Measurements from ENCODE around the gene CREBRF. TPM values are rescaled to one million over a fixed set of nuclear protein-coding genes. Genes with fewer than 3 reads are reported as not detected.
"Not testable (repeated sequence)": the region's sequence is repeated elsewhere in the genome, so short reads cannot be mapped to it uniquely, and the experiment has no call there.

Gene CREBRF
- total and polyA plus RNA-seq, 5 experiments from 2014 or later: 52.6 to 111 (median 61.6) TPM

DNA sequence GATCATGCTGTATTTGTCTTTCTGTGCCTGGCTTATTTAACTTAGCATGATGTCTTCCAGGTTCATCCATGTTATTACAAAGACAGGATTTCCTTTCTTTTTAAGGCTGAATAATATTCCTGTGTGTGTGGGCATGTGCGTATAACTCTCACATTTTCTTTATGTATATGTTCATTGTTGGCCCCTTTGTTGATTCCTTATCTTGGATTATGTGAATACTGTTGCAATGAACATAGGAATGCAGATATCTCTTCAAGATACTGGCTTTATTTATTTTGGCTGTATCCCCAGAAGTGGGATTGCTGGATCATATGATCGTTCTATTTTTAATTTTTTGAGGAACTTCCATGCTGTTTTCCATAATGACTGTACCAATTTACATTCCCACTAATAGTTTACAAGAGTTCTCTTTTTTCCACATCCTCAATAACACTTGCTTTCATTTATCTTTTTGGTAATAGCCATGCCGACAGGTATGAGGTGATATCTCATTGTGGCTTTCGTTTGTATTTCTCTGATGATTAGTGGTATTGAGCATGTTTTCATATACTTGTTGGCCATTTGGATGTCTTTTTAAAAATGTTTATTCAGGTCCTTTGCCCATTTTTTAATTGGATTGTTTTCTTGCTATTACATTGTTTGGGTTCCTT is 38.0 kb downstream of the CREBRF start:
- H3K27ac Mint-ChIP-seq: peak overlapping the region in 3 of 10 donors; percentile 5 to 74 (median 72)
- no peak overlapping the region for H3K4me3 Mint-ChIP-seq
- H3K36me3 Mint-ChIP-seq: peaks cover 0 to 52% (median 12%) of the 10 kb centered on the region in 3 donors
- DNase-seq: no peak
- no peak for ATAC-seq
- POLR2A ChIA-PET: no interaction called here
- H3K27me3 Mint-ChIP-seq: no peaks in the 10 kb centered on the region
- H3K9me3 Mint-ChIP-seq: no peaks in the 10 kb centered on the region
- H3K4me1 Mint-ChIP-seq: peaks cover 29 to 58% (median 52%) of the 10 kb centered on the region in 4 donors

DNA sequence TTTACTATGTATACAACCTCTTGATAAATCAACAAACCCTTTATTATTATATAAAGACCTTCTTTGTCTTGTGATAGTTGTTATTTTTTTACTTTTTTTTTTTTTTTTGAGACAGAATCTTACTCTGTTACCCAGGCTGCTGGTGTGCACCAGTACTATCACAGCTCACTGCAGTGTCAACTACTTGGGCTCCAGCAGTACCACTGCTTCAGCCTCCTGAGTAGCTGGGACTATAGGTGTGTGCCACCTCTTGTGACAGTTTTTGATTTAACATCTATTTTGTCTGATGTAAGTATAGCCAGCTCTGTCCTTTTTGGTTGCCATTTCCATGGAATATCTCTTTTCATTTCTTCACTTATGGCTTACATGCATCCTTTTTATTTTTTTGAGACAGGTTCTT is 42.6 kb downstream of the CREBRF start:
- POLR2A ChIA-PET: interaction anchor here (0.6 to 1.4 kb wide), 3 partner anchors 64 to 115 kb away, joined by 3 read pairs; partner anchors contain the start of gene ATP6V0E1
- peak overlapping the region; percentile 0 to 70 (median 10) for H3K27ac Mint-ChIP-seq
- H3K4me1 Mint-ChIP-seq: peaks cover 28 to 70% (median 63%) of the 10 kb centered on the region in 4 donors
- H3K36me3 Mint-ChIP-seq: peaks cover 6 to 33% (median 26%) of the 10 kb centered on the region in 3 donors
- H3K9me3 Mint-ChIP-seq: peaks cover 0 to 9% (median 4%) of the 10 kb centered on the region in 9 donors
- peak; percentile 57 to 60 for ATAC-seq
- peak overlapping the region in 7 of 10 donors; percentile 2 to 70 (median 29) for H3K4me3 Mint-ChIP-seq
- no peak for DNase-seq
- no peaks in the 10 kb centered on the region for H3K27me3 Mint-ChIP-seq

DNA sequence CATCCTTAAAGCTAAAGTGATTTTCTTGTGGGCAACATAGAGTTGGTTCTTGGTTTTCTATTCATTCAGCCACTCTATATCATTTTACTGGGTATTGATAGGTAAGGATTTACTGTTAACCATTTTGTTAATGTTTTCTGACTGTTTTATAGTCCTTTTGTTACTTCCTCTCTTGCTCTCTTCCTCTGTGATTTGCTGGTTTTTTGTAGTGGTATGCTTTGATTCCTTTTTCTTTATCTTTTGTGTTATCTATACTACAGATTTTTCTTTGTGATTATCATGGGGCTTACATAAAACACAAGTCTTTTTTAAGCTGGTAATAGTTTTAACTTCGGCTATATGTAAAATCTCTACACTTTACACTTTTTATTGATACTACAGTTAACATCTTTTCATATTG is 43.3 kb downstream of the CREBRF start:
- DNase-seq: peak in 3 of 10 donors; percentile 13 to 47 (median 36)
- H3K9me3 Mint-ChIP-seq: peaks cover 0 to 9% (median 4%) of the 10 kb centered on the region in 9 donors
- peaks cover 22 to 70% (median 62%) of the 10 kb centered on the region in 4 donors for H3K4me1 Mint-ChIP-seq
- peaks cover 6 to 33% (median 26%) of the 10 kb centered on the region in 3 donors for H3K36me3 Mint-ChIP-seq
- peak; percentile 72 to 73 for ATAC-seq
- H3K4me3 Mint-ChIP-seq: peak overlapping the region in 9 of 10 donors; percentile 2 to 70 (median 29)
- H3K27me3 Mint-ChIP-seq: no peaks in the 10 kb centered on the region
- POLR2A ChIA-PET: interaction anchor here (0.6 to 1.4 kb wide), 6 partner anchors 16 to 116 kb away, joined by 3 to 4 read pairs (median 3); partner anchors contain the start of gene ATP6V0E1
- peak overlapping the region in 9 of 10 donors; percentile 0 to 70 (median 26) for H3K27ac Mint-ChIP-seq

DNA sequence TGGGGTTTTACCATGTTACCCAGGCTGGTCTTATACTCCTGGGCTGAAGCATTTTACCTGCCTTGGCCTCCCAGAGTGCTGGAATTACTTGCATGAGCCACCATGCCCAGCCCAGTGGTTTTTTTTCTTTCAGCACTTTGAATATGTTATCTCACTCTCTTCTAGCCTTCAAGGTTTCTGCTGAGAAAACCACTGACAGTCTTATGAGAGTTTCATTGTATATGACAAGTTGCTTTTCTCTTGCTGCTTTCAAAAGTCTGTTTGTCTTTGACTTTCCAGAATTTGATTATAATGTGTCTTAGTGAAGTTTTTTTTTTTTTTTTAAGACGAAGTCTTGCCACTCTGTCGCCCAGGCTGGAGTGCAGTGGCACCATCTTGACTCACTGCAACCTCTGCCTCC is 45.1 kb downstream of the CREBRF start:
- Mint-ChIP-seq H3K4me3 (no peak overlapping the region), H3K4me1 (peaks cover 24 to 77% (median 62%) of the 10 kb centered on the region in 4 donors), H3K27me3 (no peaks in the 10 kb centered on the region), H3K27ac (no peak overlapping the region), H3K36me3 (peaks cover 6 to 30% (median 19%) of the 10 kb centered on the region in 3 donors), H3K9me3 (peaks cover 0 to 9% (median 4%) of the 10 kb centered on the region in 9 donors)
- no peak for ATAC-seq
- DNase-seq: no peak
- POLR2A ChIA-PET: interaction anchor here (1.1 kb wide), 1 partner anchor 117 kb away, joined by 4 read pairs; the partner anchor contains the start of gene ATP6V0E1

DNA sequence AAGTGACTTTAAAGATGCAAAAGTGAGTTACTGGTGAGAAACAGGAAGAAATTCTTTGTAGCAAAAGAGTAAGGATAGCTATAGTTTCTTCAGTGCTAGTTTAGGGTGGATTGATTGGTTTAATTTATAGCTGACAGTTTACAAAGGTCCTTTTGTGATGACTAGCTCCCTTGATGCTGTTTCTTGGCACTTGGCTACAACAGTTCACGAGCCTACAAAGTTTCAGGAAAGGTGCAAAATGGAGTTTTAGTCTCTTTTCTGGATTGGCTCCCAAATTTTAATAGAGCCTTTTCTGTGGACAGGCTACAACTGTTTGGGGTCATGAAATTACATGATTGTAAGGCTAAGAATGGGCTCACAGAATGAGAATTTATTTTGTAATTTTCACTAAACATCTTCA is 47.3 kb downstream of the CREBRF start:
- H3K27ac Mint-ChIP-seq: no peak overlapping the region
- H3K4me1 Mint-ChIP-seq: peaks cover 14 to 61% (median 42%) of the 10 kb centered on the region in 4 donors
- no peak overlapping the region for H3K4me3 Mint-ChIP-seq
- peaks cover 6 to 33% (median 17%) of the 10 kb centered on the region in 3 donors for H3K36me3 Mint-ChIP-seq
- DNase-seq (no peak), ATAC-seq (no peak)
- POLR2A ChIA-PET: no interaction called here
- H3K9me3 Mint-ChIP-seq: peaks cover 0 to 9% (median 4%) of the 10 kb centered on the region in 9 donors
- H3K27me3 Mint-ChIP-seq: no peaks in the 10 kb centered on the region

DNA sequence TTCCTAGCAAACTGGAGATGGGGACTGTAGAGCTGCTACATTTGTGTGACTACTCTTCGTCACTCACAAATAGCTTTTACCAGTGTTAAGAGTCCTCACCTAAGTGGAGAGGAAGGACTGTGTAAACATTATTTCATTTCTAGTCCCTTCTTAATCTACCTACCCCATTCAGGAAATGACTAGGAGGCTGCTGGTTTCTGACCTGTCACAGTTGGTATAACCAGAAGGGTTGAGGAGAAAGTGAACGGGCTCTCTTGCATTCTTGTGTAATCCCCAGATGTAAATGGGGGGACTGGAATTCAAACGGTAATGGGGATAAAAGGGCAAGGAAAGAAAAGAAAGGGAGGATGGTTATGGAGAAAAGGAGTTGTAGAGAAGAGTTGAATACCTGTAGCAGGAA is 52.8 kb downstream of the CREBRF start:
- Mint-ChIP-seq H3K27me3 (no peaks in the 10 kb centered on the region), H3K9me3 (no peaks in the 10 kb centered on the region), H3K36me3 (peaks cover 0 to 72% (median 14%) of the 10 kb centered on the region in 3 donors), H3K4me1 (peaks cover 6 to 16% (median 10%) of the 10 kb centered on the region in 4 donors), H3K4me3 (no peak overlapping the region), H3K27ac (peak overlapping the region in 3 of 10 donors; percentile 9 to 66 (median 41))
- POLR2A ChIA-PET: no interaction called here
- no peak for DNase-seq
- no peak for ATAC-seq

DNA sequence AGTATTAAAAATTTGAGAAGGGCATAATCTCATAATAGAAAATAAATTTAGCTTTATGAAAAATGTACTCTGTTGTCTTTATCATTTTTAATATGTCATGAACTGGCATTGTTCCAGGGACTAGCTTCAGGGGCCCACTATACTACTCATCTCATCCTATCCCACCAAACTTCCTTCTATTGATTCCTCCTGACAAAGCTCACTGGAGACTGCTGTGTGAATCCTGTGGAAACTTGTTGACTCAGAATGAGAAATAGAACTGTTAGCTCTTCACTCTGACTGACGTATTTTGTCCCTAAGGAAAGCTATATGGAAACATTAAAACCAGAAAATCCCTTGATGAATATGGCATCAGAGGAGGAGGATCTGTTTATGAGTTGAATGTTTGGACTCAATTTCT is 58.4 kb downstream of the CREBRF start:
- H3K27ac Mint-ChIP-seq: peak overlapping the region in 2 of 10 donors; percentile 17 to 52
- DNase-seq: no peak
- ATAC-seq: no peak
- H3K4me3 Mint-ChIP-seq: no peak overlapping the region
- peaks cover 13 to 93% (median 40%) of the 10 kb centered on the region in 3 donors for H3K36me3 Mint-ChIP-seq
- POLR2A ChIA-PET: no interaction called here
- H3K9me3 Mint-ChIP-seq: peaks cover 0 to 7% (median 2%) of the 10 kb centered on the region in 9 donors
- peaks cover 0 to 2% (median 0%) of the 10 kb centered on the region in 4 donors for H3K4me1 Mint-ChIP-seq
- no peaks in the 10 kb centered on the region for H3K27me3 Mint-ChIP-seq

DNA sequence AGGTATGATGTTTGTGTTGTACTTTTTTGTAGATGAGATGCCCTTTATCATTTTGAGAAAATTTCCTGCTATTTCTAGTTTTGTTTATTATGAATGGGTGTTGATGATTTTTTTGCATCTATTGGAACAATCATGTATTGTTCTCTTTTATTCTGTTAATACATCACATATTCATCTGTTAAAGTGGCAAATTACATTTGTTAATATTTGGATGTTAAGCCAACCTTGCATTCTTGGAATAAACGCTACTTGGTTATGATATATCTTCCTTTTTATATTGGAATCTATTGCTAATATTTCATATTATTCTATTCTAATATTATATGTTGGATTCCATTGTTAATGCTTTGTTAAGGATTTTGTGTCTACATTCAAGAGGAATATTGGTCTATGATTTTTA is 63.6 kb downstream of the CREBRF start:
- DNase-seq: no peak
- no peak overlapping the region for H3K27ac Mint-ChIP-seq
- ATAC-seq: no peak
- H3K36me3 Mint-ChIP-seq: peaks cover 14 to 88% (median 52%) of the 10 kb centered on the region in 3 donors
- no peaks in the 10 kb centered on the region for H3K27me3 Mint-ChIP-seq
- H3K4me3 Mint-ChIP-seq: no peak overlapping the region
- POLR2A ChIA-PET: no interaction called here
- peaks cover 0 to 2% (median under 1%) of the 10 kb centered on the region in 4 donors for H3K4me1 Mint-ChIP-seq
- peaks cover 0 to 10% (median 4%) of the 10 kb centered on the region in 9 donors for H3K9me3 Mint-ChIP-seq

DNA sequence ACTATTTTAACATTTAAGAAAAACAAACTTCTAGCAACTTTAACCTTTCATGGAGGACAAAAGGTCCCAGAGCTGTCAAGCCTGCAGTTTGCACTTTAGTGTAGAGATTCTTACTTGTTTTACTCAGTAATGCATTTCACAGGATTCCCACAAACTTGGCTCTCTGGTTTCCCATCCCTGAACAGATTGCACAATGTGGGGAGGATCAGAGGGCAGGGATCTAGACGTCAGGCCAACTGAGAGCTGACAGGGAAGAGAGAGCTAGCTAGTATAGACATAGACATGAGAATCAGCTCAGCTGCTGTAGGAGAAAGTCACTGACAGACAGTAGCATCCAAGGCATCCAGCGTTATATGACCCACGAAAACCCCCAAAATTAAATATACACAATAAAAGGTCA is 67.3 kb downstream of the CREBRF start:
- Mint-ChIP-seq H3K27ac (peak overlapping the region in 2 of 10 donors; percentile 18 to 47), H3K4me1 (peaks cover 0 to 2% (median under 1%) of the 10 kb centered on the region in 4 donors), H3K9me3 (peaks cover 0 to 10% (median 4%) of the 10 kb centered on the region in 9 donors), H3K4me3 (no peak overlapping the region), H3K36me3 (peaks cover 9 to 88% (median 47%) of the 10 kb centered on the region in 3 donors), H3K27me3 (no peaks in the 10 kb centered on the region)
- no peak for DNase-seq
- POLR2A ChIA-PET: no interaction called here
- no peak for ATAC-seq

DNA sequence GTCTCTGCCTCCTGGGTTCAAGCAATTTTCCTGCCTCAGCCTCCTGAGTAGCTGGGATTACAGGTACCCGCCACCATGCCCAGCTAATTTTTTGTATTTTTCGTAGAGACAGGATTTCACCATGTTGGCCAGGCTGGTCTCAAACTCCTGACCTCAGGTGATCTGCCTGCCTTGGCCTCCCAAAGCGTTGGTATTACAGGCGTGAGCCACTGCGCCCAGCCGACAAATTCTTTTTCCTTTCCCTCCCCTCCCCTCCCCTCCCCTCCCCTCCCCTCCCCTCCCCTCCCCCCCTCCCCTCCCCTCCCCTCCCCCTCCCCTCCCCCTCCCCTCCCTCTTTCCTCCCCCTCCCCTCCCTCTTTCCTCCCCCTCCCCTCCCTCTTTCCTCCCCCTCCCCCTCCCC is 76.0 kb downstream of the CREBRF start:
- POLR2A ChIA-PET: interaction anchor here (0.7 to 0.9 kb wide), 3 partner anchors 8 to 30 kb away, joined by 3 to 6 read pairs (median 3); no protein-coding TSS in a partner anchor
- not testable (repeated sequence) for ATAC-seq, H3K27ac Mint-ChIP-seq, H3K9me3 Mint-ChIP-seq, DNase-seq, H3K4me3 Mint-ChIP-seq, H3K27me3 Mint-ChIP-seq
- Mint-ChIP-seq H3K36me3 (peaks cover 0 to 72% (median 15%) of the 10 kb centered on the region in 3 donors), H3K4me1 (peaks cover 0 to 11% (median 0%) of the 10 kb centered on the region in 4 donors)

DNA sequence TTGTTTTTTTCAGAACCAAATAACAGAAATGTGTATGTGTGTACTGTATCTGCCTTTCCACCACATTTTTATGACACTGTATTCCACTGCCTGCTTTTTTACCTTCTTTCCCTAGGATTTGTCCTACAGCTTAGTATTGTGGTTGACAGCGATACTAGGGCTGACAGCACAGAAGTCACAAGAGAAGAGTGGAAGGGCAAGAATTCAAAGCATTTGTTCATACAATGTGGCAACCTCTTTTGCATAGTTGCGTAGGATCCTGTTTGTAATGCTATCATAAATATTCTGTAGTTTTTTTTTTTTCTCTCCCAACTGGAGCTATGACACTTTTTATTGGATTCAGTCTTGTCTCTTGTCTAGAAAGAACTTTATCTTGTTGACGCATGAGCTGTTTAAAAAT is 82.6 kb downstream of the CREBRF start:
- Mint-ChIP-seq H3K27me3 (no peaks in the 10 kb centered on the region), H3K4me3 (no peak overlapping the region), H3K4me1 (peaks cover 0 to 7% (median 3%) of the 10 kb centered on the region in 4 donors), H3K27ac (peak overlapping the region in 1 of 10 donors; percentile 16), H3K36me3 (peaks cover 0 to 40% (median 1%) of the 10 kb centered on the region in 3 donors), H3K9me3 (no peaks in the 10 kb centered on the region)
- ATAC-seq (no peak), DNase-seq (no peak)
- POLR2A ChIA-PET: no interaction called here

DNA sequence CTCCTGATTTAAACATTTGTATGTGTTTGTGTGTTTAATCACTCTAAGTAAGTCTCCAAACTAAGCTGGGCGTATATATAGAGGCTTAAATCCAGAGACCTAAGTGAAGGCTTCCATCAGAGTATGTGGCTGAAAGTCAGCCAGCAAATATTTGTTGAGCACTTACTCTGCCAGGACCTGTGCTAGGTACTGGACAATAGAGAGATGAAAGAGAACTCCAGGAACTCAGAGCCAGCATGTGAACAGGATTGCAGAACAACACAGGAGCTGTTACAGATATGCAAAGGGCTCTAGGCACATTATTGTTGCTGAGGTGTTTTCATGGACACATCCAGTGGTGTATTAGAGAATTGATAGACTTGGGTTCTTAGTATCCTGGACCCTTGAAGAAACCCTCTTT is 83.5 kb downstream of the CREBRF start:
- Mint-ChIP-seq H3K27ac (peak overlapping the region in 7 of 10 donors; percentile 3 to 56 (median 12)), H3K36me3 (peaks cover 0 to 31% (median 0%) of the 10 kb centered on the region in 3 donors), H3K9me3 (no peaks in the 10 kb centered on the region), H3K4me3 (no peak overlapping the region), H3K4me1 (peaks cover under 1 to 10% (median 6%) of the 10 kb centered on the region in 4 donors), H3K27me3 (peaks cover 0 to 1% (median 0%) of the 10 kb centered on the region in 5 donors)
- DNase-seq: no peak
- POLR2A ChIA-PET: interaction anchor here (1.0 kb wide), 1 partner anchor 155 kb away, joined by 3 read pairs; no protein-coding TSS in a partner anchor
- ATAC-seq: no peak

DNA sequence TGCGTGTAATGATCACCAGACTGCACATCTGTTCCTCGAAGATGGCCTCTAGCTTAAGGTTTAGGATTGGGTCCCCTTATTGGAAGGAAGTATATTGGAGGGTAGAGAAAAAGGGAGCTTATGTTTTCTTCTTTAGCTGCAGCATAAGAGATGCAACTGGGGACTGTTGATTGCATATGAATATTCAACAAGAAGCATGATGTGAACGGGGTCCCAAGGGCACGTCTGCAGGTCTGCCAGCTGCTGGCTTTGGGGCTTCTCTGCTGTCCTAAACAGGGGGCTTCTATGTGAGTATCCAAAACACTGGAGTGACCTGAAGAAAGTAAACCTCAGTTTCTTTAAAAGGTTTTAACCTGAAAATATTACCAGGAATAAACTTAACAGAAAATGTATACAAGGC is 84.6 kb downstream of the CREBRF start:
- Mint-ChIP-seq H3K36me3 (peaks cover 0 to 25% (median 0%) of the 10 kb centered on the region in 3 donors), H3K9me3 (no peaks in the 10 kb centered on the region), H3K4me1 (peaks cover 7 to 13% (median 12%) of the 10 kb centered on the region in 4 donors), H3K27me3 (peaks cover 0 to 1% (median 0%) of the 10 kb centered on the region in 5 donors), H3K4me3 (no peak overlapping the region), H3K27ac (peak overlapping the region in 5 of 10 donors; percentile 6 to 56 (median 11))
- no peak for ATAC-seq
- POLR2A ChIA-PET: interaction anchor here (0.7 to 1.2 kb wide), 2 partner anchors 9 to 83 kb away, joined by 3 to 6 read pairs; no protein-coding TSS in a partner anchor
- DNase-seq: no peak
